ENCODE measurements around the gene TMEM132D. TPM values are rescaled to one million over a fixed set of nuclear protein-coding genes. Genes with fewer than 3 reads are reported as not detected.

TMEM132D gene
- polyA plus RNA-seq, 1 experiment, result not detected

DNA sequence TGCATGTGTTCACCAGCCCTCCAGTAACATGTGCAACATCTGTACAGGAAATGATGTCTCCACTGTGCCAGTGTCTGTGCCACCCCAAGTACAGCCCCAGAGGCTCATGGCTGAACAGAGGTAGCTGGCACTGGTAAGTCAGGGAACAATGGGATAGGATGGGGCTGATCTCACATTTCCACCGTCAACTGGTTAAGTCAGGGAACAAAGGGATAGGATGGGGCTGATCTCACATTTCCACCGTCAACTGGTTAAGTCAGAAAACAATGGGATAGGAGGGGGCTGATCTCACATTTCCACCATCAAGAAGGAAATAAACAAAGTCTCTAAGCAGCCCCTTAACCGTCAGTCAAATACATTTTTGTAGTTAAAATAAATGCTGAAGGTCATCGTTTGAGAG is 246.6 kb downstream of the TMEM132D start:
- Histone ChIP-seq H3K27ac (ENCODE audit: low read depth, low read length) (no peak overlapping the region), H3K9me3 (ENCODE audit: control insufficient read depth, insufficient read depth, low read length) (peaks cover 33% of the 10 kb centered on the region), H3K27me3 (ENCODE audit: control insufficient read depth, insufficient read depth, low read length) (no peaks in the 10 kb centered on the region), H3K4me3 (ENCODE audit: low read depth, low read length) (no peak overlapping the region)
- no peak for DNase-seq (ENCODE audit: low read depth, low spot score)
- CTCF ChIA-PET, result no interaction called here
- TF ChIP-seq, protein P1, sequence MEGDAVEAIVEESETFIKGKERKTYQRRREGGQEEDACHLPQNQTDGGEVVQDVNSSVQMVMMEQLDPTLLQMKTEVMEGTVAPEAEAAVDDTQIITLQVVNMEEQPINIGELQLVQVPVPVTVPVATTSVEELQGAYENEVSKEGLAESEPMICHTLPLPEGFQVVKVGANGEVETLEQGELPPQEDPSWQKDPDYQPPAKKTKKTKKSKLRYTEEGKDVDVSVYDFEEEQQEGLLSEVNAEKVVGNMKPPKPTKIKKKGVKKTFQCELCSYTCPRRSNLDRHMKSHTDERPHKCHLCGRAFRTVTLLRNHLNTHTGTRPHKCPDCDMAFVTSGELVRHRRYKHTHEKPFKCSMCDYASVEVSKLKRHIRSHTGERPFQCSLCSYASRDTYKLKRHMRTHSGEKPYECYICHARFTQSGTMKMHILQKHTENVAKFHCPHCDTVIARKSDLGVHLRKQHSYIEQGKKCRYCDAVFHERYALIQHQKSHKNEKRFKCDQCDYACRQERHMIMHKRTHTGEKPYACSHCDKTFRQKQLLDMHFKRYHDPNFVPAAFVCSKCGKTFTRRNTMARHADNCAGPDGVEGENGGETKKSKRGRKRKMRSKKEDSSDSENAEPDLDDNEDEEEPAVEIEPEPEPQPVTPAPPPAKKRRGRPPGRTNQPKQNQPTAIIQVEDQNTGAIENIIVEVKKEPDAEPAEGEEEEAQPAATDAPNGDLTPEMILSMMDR (IDR thresholded peaks at IDR 0.05; ENCODE audit: low read depth, low read length), result no peak
- POLR2A ChIA-PET, result no interaction called here

DNA sequence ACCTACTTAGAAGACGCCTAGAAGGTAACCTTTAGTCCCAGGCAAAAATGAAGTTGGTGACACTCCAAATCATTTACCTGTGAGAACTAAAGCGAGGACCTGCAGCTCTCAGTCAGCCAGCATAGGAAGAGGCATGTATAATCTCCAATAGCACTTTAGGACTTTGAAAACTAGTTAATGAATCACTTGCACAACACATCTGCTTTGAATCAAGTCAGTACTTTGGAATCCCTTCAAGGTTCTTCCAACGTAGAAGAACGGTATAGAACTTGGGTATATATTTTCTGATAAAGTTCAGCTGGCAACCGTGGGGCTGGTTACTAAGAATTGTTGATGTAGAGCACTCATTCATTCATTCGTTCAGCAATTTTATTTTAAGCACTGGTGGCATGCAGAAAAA is 251.9 kb downstream of the TMEM132D start:
- POLR2A ChIA-PET, result no interaction called here
- Histone ChIP-seq H3K27ac (ENCODE audit: low read depth, low read length) (no peak overlapping the region), H3K27me3 (ENCODE audit: control insufficient read depth, insufficient read depth, low read length) (no peaks in the 10 kb centered on the region), H3K9me3 (ENCODE audit: control insufficient read depth, insufficient read depth, low read length) (peaks cover 19% of the 10 kb centered on the region; the same call in 1 of the 2 replicates), H3K4me3 (ENCODE audit: low read depth, low read length) (no peak overlapping the region)
- CTCF ChIA-PET, result no interaction called here
- TF ChIP-seq, protein P1 (IDR thresholded peaks at IDR 0.05; ENCODE audit: low read depth, low read length), result no peak
- no peak for DNase-seq (ENCODE audit: low read depth, low spot score)

DNA sequence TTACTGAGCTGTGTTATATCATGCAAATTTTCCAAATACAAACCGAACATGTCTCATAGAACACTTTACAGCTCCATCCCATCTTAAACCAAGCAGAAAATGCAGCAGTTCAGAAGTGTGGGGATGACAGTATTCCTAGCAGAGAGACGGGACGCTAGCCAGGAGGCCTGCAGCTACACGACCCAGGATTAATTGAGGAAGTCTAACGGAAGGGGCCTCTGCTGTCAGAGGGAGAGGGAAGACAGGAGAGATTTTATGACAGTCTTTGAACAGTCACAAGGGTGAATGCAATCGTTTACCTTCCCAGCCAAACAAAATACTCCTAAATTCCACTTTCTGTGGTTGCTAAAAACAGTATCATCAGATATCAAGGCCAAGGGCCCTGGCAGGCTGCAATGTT is 261.9 kb downstream of the TMEM132D start:
- no peak overlapping the region for H3K4me3 ChIP-seq (ENCODE audit: low read depth, low read length)
- CTCF ChIA-PET, result no interaction called here
- peaks cover 34% of the 10 kb centered on the region for H3K9me3 ChIP-seq (ENCODE audit: control insufficient read depth, insufficient read depth, low read length)
- no peak for DNase-seq (ENCODE audit: low read depth, low spot score)
- H3K27me3 ChIP-seq (ENCODE audit: control insufficient read depth, insufficient read depth, low read length), result no peaks in the 10 kb centered on the region
- no peak overlapping the region for H3K27ac ChIP-seq (ENCODE audit: low read depth, low read length)
- TF ChIP-seq, protein P1 (IDR thresholded peaks at IDR 0.05; ENCODE audit: low read depth, low read length), result no peak
- POLR2A ChIA-PET, result no interaction called here

DNA sequence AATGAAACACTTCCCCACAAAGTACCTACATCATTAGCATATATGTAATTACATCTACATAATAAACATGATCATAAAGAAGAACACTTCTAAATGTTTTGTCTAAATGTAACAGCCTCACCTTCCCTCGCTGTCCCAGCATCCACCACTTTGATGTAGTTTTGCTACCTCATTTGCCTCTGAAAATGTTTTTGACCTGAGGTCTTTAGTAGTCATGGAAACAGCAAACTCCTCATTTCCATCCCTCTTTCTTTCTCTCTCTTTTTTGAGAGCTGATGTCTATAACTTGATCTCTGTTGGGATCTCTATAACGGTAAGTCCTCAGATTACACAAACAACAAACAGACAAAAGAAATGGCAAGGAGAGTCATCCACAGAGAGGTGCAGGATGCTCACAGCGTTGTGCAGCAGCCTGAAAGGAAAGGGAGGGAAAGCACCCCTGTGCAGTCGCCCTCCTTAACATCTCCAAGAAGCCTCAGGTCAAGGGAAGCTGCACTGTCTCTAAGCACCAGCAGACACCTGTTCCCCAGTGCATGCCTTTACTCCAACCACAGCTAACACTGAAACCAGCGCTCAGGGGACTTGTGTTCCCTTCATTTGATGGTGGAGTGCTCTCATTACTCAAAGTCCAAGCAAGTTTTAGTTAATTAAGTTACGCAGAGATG is 268.7 kb downstream of the TMEM132D start:
- Histone ChIP-seq H3K9me3 (ENCODE audit: control insufficient read depth, insufficient read depth, low read length) (peaks cover 23% of the 10 kb centered on the region), H3K27ac (ENCODE audit: low read depth, low read length) (no peak overlapping the region), H3K27me3 (ENCODE audit: control insufficient read depth, insufficient read depth, low read length) (no peaks in the 10 kb centered on the region), H3K4me3 (ENCODE audit: low read depth, low read length) (no peak overlapping the region)
- no peak for DNase-seq (ENCODE audit: low read depth, low spot score)
- TF ChIP-seq, protein P1 (IDR thresholded peaks at IDR 0.05; ENCODE audit: low read depth, low read length), result no peak
- POLR2A ChIA-PET, result no interaction called here
- CTCF ChIA-PET, result no interaction called here

- no peak overlapping the region for H3K27ac ChIP-seq (ENCODE audit: low read depth, low read length)
- no peak for DNase-seq (ENCODE audit: low read depth, low spot score)
- peaks cover 34% of the 10 kb centered on the region for H3K9me3 ChIP-seq (ENCODE audit: control insufficient read depth, insufficient read depth, low read length)
- TF ChIP-seq, protein P1 (IDR thresholded peaks at IDR 0.05; ENCODE audit: low read depth, low read length), result no peak
- POLR2A ChIA-PET, result no interaction called here
- no peaks in the 10 kb centered on the region for H3K27me3 ChIP-seq (ENCODE audit: control insufficient read depth, insufficient read depth, low read length)
- CTCF ChIA-PET, result no interaction called here
- no peak overlapping the region for H3K4me3 ChIP-seq (ENCODE audit: low read depth, low read length)
These were observed 272.5 kb downstream of the TMEM132D start for GRCh38 chr12:129631316-129631715.

All from AG04450 (cell line).